BJ (cell line): ENCODE measurements around the gene ISY1. TPM values are rescaled to one million over a fixed set of nuclear protein-coding genes. Genes with fewer than 3 reads are reported as not detected.

Source experiments
- CTCF ChIA-PET: fragments of 350-600 bp; formaldehyde crosslinking; extraction: SDS; loops from one replicate; lab custom pipeline; 2021; ENCODE audit warnings: antibody characterized with exemption, inconsistent platforms; lab: Yijun Ruan, JAX
- POLR2A ChIA-PET: fragments of 300-600 bp; sonication (Branson Sonifier 250); formaldehyde crosslinking; extraction: SDS; loops from one replicate; lab custom pipeline; 2021; ENCODE audit warnings: antibody characterized with exemption; lab: Charles Lee
- DNase-seq: peaks from one replicate; pipeline ENCODE4 v3.0.0-alpha.2; 2011; ENCODE audit warnings: low read depth
- H3K27me3 ChIP-seq: 2 replicates; pipeline ENCODE4 v1.6.0; 2011; ENCODE audit warnings: low read length; ENCODE audit not compliant: control insufficient read depth, insufficient read depth
- H3K36me3 ChIP-seq: 2 replicates; pipeline ENCODE4 v1.5.1; 2011; ENCODE audit warnings: low read length; ENCODE audit not compliant: control insufficient read depth, insufficient read depth
- H3K4me3 ChIP-seq: 2 replicates; pipeline ENCODE4 v1.5.1; 2011; ENCODE audit warnings: low read depth, mild to moderate bottlenecking, control low read depth, low read length
- CTCF ChIP-seq: IDR thresholded peaks from 2 replicates; pipeline ENCODE4 v1.5.1; 2011; ENCODE audit warnings: low read depth, mild to moderate bottlenecking, control low read depth, inconsistent platforms, low read length, moderate library complexity; ENCODE audit not compliant: insufficient read depth
- polyA plus RNA-seq: library from polyadenylated mRNA; depleted of rRNA; stranded (reverse); fragments of >200 nt; gene quantifications from 2 replicates; pipeline ENCODE4 v1.2.3, GENCODE V29; 2011

Gene ISY1
- polyA plus RNA-seq, 1 experiment: 34.2 TPM

GRCh38 chr3:129085818-129086217 lies 75.0 kb downstream of the ISY1 start:
- H3K36me3 ChIP-seq: no peaks in the 10 kb centered on the region
- no peak for TF ChIP-seq CTCF
- ChIA-PET CTCF (interaction anchor here (1.3 kb wide), 1 partner anchor 10 kb away, joined by 3 read pairs; no protein-coding TSS in a partner anchor), POLR2A (no interaction called here)
- H3K27me3 ChIP-seq: no peaks in the 10 kb centered on the region
- no peak for DNase-seq
- H3K4me3 ChIP-seq: no peak overlapping the region

GRCh38 chr3:129085165-129085715 lies 75.6 kb downstream of the ISY1 start:
- no peak overlapping the region for H3K4me3 ChIP-seq
- H3K27me3 ChIP-seq: peaks cover 2% of the 10 kb centered on the region
- H3K36me3 ChIP-seq: no peaks in the 10 kb centered on the region
- ChIA-PET CTCF (interaction anchor here (1.3 kb wide), 1 partner anchor 10 kb away, joined by 3 read pairs; no protein-coding TSS in a partner anchor), POLR2A (no interaction called here)
- TF ChIP-seq CTCF: no peak
- DNase-seq: no peak

GRCh38 chr3:129084501-129084900 lies 76.4 kb downstream of the ISY1 start:
- H3K27me3 ChIP-seq: peaks cover 2% of the 10 kb centered on the region
- ChIA-PET POLR2A (no interaction called here), CTCF (no interaction called here)
- no peak for TF ChIP-seq CTCF
- no peak overlapping the region for H3K4me3 ChIP-seq
- H3K36me3 ChIP-seq: no peaks in the 10 kb centered on the region
- DNase-seq: no peak

GRCh38 chr3:129082026-129082425 lies 78.8 kb downstream of the ISY1 start:
- H3K36me3 ChIP-seq: no peaks in the 10 kb centered on the region
- POLR2A ChIA-PET: no interaction called here
- no peak for DNase-seq
- peaks cover 2% of the 10 kb centered on the region for H3K27me3 ChIP-seq
- no peak overlapping the region for H3K4me3 ChIP-seq
- CTCF ChIA-PET: no interaction called here
- no peak for TF ChIP-seq CTCF

- H3K4me3 ChIP-seq: no peak overlapping the region
- ChIA-PET POLR2A (no interaction called here), CTCF (no interaction called here)
- peaks cover 2% of the 10 kb centered on the region for H3K27me3 ChIP-seq
- TF ChIP-seq CTCF: no peak
- no peak for DNase-seq
- no peaks in the 10 kb centered on the region for H3K36me3 ChIP-seq
Measured at GRCh38 chr3:129081503-129081902, 79.4 kb downstream of the ISY1 start.
